ENCODE results near the gene RPS2.

The RPS2 gene

GRCh38 chr16:1981398-1981836 is 16.8 kb upstream of the RPS2 start, which contains the start of gene NOXO1:
Gene NOXO1 (minus strand): TSS chr16:1981469. CDS start chr16:1981179, 290 bp downstream.
- DNase-seq (ENCODE audit: low read depth, low spot score) = no peak

- DNase-seq (ENCODE audit: low read depth, low spot score) = no peak
These were observed 16.1 kb upstream of the RPS2 start for GRCh38 chr16:1980770-1981087.

GRCh38 chr16:1980030-1980769 is 15.6 kb upstream of the RPS2 start:
- no peak for DNase-seq (ENCODE audit: low read depth, low spot score)

GRCh38 chr16:1979271-1980029 is 14.8 kb upstream of the RPS2 start:
- no peak for DNase-seq (ENCODE audit: low read depth, low spot score)

- no peak for DNase-seq (ENCODE audit: low read depth, low spot score)
These were observed 14.0 kb upstream of the RPS2 start for GRCh38 chr16:1978476-1979120.

- no peak for DNase-seq (ENCODE audit: low read depth, low spot score)
These were observed 13.2 kb upstream of the RPS2 start for GRCh38 chr16:1977875-1978268.

- DNase-seq (ENCODE audit: low read depth, low spot score) = no peak
These were observed 12.6 kb upstream of the RPS2 start for GRCh38 chr16:1976951-1977874.

GRCh38 chr16:1976216-1976520 is 11.5 kb upstream of the RPS2 start:
- no peak for DNase-seq (ENCODE audit: low read depth, low spot score)

- no peak for DNase-seq (ENCODE audit: low read depth, low spot score)
These were observed 11.0 kb upstream of the RPS2 start for GRCh38 chr16:1975432-1976215.

- DNase-seq (ENCODE audit: low read depth, low spot score) = no peak
These were observed 9.8 kb upstream of the RPS2 start for GRCh38 chr16:1974157-1975070.

GRCh38 chr16:1973461-1974156 is 9.0 kb upstream of the RPS2 start:
- DNase-seq (ENCODE audit: low read depth, low spot score) = no peak

GRCh38 chr16:1972490-1972877 is 7.9 kb upstream of the RPS2 start:
- no peak for DNase-seq (ENCODE audit: low read depth, low spot score)

GRCh38 chr16:1971796-1972489 is 7.3 kb upstream of the RPS2 start, which contains the start of gene TBL3:
Gene TBL3 (plus strand): TSS chr16:1972053. CDS start chr16:1972165, 112 bp downstream.
- no peak for DNase-seq (ENCODE audit: low read depth, low spot score)

- DNase-seq (ENCODE audit: low read depth, low spot score) = no peak
These were observed 3.7 kb upstream of the RPS2 start for GRCh38 chr16:1968146-1968953.

GRCh38 chr16:1966460-1966859 is 1.8 kb upstream of the RPS2 start, which contains the start of gene RNF151:
Gene RNF151 (plus strand): TSS chr16:1966856. CDS start chr16:1966882, 26 bp downstream.
- no peak for DNase-seq (ENCODE audit: low read depth, low spot score)

GRCh38 chr16:1965396-1966001 is 873 bp upstream of the RPS2 start:
- DNase-seq (ENCODE audit: low read depth, low spot score) = no peak
